ENCODE results near the gene CYP1A2. TPM values are rescaled to one million over a fixed set of nuclear protein-coding genes. Genes with fewer than 3 reads are reported as not detected.
A peak's percentile ranks its signal among the peaks of the same experiment; 100 is the strongest.

Gene CYP1A2
- polyA plus RNA-seq, 3 donors, result not detected

DNA sequence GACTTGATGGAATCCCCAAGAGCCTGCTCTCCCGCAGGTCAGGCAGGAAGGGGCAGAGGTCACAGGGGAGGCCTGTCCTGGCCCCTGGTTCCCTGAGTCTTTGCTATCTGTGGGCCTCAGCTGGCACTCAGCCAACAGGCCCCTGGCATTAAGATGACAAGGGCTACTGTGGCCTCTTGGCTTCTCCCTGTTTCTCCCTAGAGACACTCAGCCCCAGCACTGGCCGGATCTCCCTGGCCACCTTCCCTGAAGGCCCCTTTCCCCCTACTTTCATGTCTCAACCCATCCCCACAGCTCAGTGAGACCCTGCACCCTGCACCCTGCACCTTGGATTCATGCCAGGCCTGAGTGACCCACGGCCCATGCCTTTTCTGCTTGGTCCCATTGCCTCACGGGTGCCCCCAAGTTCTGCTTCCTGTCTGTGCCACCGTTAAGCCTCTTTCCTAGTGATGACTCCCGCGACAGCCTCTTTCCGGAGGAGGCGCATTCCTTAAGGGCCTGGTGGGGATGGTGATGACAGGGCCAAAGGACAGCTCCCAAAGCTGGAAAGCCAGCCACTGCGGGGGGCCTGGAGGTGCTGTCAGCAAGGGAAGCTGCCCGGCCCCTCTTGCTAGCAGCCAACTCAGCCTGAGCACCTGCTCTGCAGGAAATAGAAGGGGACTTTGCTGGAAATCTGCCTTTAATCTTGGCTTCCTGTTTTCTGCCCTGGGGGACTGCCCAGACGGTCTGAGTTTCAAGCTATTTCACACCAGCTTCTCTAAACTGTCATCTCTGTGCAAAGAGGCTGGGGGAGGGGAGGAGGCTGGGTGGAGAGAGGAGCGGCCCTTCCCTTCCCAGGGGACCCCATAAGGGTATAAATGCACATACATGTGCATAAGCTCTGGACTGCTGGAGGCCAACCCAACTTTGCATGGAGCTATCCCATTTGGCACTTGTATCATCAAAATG lies 28.4 kb downstream of the CYP1A2 start:
- Histone ChIP-seq H3K4me3 (replicated peaks in 1 of 3; ENCODE audit: low read depth in 2 of 3, low read length in 3 of 3) (peak overlapping the region in 1 of 3 experiments; percentile 36), H2AFZ (ENCODE audit: insufficient read depth, low read depth, low read length, poor library complexity, severe bottlenecking) (peak overlapping the region; percentile 55), H3K9me3 (replicated peaks in 1 of 2; ENCODE audit: control insufficient read depth in 1 of 2, insufficient read depth in 1 of 2, low read length in 2 of 2) (no peaks in the 10 kb centered on the region), H4K20me1 (ENCODE audit: insufficient read depth, low read length) (peaks cover 5% of the 10 kb centered on the region), H3K27ac (ENCODE audit: low read depth in 1 of 2, low read length in 2 of 2) (peak overlapping the region; percentile 91 to 97), H3K79me2 (ENCODE audit: insufficient read depth, low read length) (peaks cover 20% of the 10 kb centered on the region), H3K36me3 (replicated peaks in 1 of 2; ENCODE audit: control insufficient read depth in 1 of 2, insufficient read depth in 2 of 2, low read length in 2 of 2) (no peaks in the 10 kb centered on the region), H3K4me1 (ENCODE audit: control insufficient read depth in 1 of 2, insufficient read depth in 2 of 2, low read length in 2 of 2) (peaks cover 85 to 86% of the 10 kb centered on the region in 2 donors), H3K4me2 (replicated peaks; ENCODE audit: extremely low read depth, low read length, poor library complexity, severe bottlenecking) (peak overlapping the region; percentile 62), H3K27me3 (ENCODE audit: control insufficient read depth in 2 of 2, insufficient read depth in 2 of 2, low read length in 2 of 2) (no peaks in the 10 kb centered on the region), H3K9ac (ENCODE audit: insufficient read depth, low read length, poor library complexity, severe bottlenecking) (peak overlapping the region; percentile 68)
- H3K4me1 Mint-ChIP-seq, result peaks cover 85% of the 10 kb centered on the region
- TF ChIP-seq, protein P1, sequence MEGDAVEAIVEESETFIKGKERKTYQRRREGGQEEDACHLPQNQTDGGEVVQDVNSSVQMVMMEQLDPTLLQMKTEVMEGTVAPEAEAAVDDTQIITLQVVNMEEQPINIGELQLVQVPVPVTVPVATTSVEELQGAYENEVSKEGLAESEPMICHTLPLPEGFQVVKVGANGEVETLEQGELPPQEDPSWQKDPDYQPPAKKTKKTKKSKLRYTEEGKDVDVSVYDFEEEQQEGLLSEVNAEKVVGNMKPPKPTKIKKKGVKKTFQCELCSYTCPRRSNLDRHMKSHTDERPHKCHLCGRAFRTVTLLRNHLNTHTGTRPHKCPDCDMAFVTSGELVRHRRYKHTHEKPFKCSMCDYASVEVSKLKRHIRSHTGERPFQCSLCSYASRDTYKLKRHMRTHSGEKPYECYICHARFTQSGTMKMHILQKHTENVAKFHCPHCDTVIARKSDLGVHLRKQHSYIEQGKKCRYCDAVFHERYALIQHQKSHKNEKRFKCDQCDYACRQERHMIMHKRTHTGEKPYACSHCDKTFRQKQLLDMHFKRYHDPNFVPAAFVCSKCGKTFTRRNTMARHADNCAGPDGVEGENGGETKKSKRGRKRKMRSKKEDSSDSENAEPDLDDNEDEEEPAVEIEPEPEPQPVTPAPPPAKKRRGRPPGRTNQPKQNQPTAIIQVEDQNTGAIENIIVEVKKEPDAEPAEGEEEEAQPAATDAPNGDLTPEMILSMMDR (IDR thresholded peaks at IDR 0.05), result no peak
- peak overlapping the region; percentile 97 to 99 (median 99) for H3K27ac Mint-ChIP-seq
- H3K27me3 Mint-ChIP-seq (ENCODE audit: low read depth in 3 of 3), result peaks cover 0 to 7% (median 0%) of the 10 kb centered on the region in 3 donors
- intact Hi-C loops (cut with micrococcal nuclease), result no loop called here
- WGBS (ENCODE audit: insufficient coverage), result 2% methylated on average over 10 of the region's 13 CpGs
- DNase-seq, result peak; percentile 85 to 94 (median 89)
- peak overlapping the region; percentile 66 to 82 for H3K4me3 Mint-ChIP-seq
- peaks cover 0 to 3% (median 0%) of the 10 kb centered on the region in 7 donors for H3K9me3 Mint-ChIP-seq
- no peaks in the 10 kb centered on the region for H3K36me3 Mint-ChIP-seq

DNA sequence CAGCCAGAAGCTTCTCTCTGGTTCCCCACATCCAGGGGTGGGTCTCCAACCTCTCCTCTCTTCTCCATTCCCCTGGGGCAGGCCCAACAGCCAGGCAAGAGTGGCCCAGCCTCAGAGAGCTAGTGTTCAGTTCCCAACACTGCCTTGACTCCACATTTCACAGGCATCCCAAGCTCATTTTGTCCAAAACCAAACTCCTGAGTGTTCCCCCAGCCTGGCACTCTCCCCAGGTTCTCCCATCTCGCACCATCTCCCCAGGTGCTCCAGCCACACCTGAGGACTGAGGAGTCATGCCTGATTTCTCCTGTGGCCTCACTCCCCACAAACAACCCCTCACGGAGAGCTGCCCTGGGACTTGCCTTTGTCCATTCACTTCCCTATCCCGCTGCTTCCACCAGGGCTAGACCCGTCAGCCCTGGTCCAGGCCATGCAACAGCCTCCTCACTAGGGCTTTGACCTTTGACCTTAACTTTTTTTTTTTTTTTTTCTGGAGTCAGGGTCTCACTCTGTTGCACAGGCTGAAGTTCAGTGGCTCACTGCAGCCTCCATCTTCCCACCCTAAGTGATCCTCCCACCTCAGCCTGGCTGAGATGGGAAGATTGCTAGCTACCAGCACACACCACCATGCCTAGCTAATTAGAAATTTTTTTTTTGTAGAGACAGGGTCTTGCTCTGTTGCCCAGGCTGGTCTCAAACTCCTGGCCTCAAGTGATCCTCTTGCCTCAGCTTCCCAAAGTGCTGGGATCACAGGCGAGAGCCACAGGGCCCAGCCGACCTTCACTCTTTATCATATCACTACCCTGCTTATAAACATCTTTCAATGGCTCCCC lies 29.3 kb downstream of the CYP1A2 start:
- peaks cover 8% of the 10 kb centered on the region for H4K20me1 ChIP-seq (ENCODE audit: insufficient read depth, low read length)
- no peaks in the 10 kb centered on the region for H3K36me3 Mint-ChIP-seq
- no peaks in the 10 kb centered on the region for H3K36me3 ChIP-seq (replicated peaks in 1 of 2; ENCODE audit: control insufficient read depth in 1 of 2, insufficient read depth in 2 of 2, low read length in 2 of 2)
- intact Hi-C loops (cut with micrococcal nuclease), result no loop called here
- no peaks in the 10 kb centered on the region for H3K27me3 ChIP-seq (ENCODE audit: control insufficient read depth in 2 of 2, insufficient read depth in 2 of 2, low read length in 2 of 2)
- H3K27ac Mint-ChIP-seq, result peak overlapping the region; percentile 97 to 99 (median 99)
- H3K27me3 Mint-ChIP-seq (ENCODE audit: low read depth in 3 of 3), result peaks cover 0 to 4% (median 0%) of the 10 kb centered on the region in 3 donors
- H3K27ac ChIP-seq (ENCODE audit: low read depth in 1 of 2, low read length in 2 of 2), result peak overlapping the region; percentile 91 to 97
- H3K4me1 Mint-ChIP-seq, result peaks cover 84% of the 10 kb centered on the region
- H3K4me1 ChIP-seq (ENCODE audit: control insufficient read depth in 1 of 2, insufficient read depth in 2 of 2, low read length in 2 of 2), result peaks cover 85 to 86% of the 10 kb centered on the region in 2 donors
- peaks cover 0 to 3% (median 0%) of the 10 kb centered on the region in 7 donors for H3K9me3 Mint-ChIP-seq
- H3K4me3 Mint-ChIP-seq, result peak overlapping the region; percentile 59 to 66
- TF ChIP-seq, protein P1 (IDR thresholded peaks at IDR 0.05), result no peak
- WGBS (ENCODE audit: insufficient coverage), result 39% methylated on average over 6 of the region's 6 CpGs
- no peak overlapping the region for H2AFZ ChIP-seq (ENCODE audit: insufficient read depth, low read depth, low read length, poor library complexity, severe bottlenecking)
- peak; percentile 60 to 84 (median 63) for DNase-seq
- peak overlapping the region; percentile 62 for H3K4me2 ChIP-seq (replicated peaks; ENCODE audit: extremely low read depth, low read length, poor library complexity, severe bottlenecking)
- peak overlapping the region; percentile 68 for H3K9ac ChIP-seq (ENCODE audit: insufficient read depth, low read length, poor library complexity, severe bottlenecking)
- peaks cover 28% of the 10 kb centered on the region for H3K79me2 ChIP-seq (ENCODE audit: insufficient read depth, low read length)
- peak overlapping the region in 1 of 3 experiments; percentile 36 for H3K4me3 ChIP-seq (replicated peaks in 1 of 3; ENCODE audit: low read depth in 2 of 3, low read length in 3 of 3)
- no peaks in the 10 kb centered on the region for H3K9me3 ChIP-seq (replicated peaks in 1 of 2; ENCODE audit: control insufficient read depth in 1 of 2, insufficient read depth in 1 of 2, low read length in 2 of 2)

Data from CD14-positive monocyte (primary cell).